Renal cortex interstitium (tissue), 11 donors: ENCODE results near the gene SORBS1. TPM values are rescaled to one million over a fixed set of nuclear protein-coding genes. Genes with fewer than 3 reads are reported as not detected.
A peak's percentile ranks its signal among the peaks of the same experiment; 100 is the strongest.
"Not testable (repeated sequence)": the region's sequence is repeated elsewhere in the genome, so short reads cannot be mapped to it uniquely, and the experiment has no call there.

Experiments used
- DNase-seq, 11 donors: peaks; one replicate each; pipeline ENCODE4 v3.0.0-alpha.2; 2013; ENCODE audit warnings: low read depth in 9 of 11, low spot score in 4 of 11; ENCODE audit errors: extremely low read depth in 1 of 11
- polyA plus RNA-seq, 3 donors: library from polyadenylated mRNA; unstranded; fragments of 120-200 nt; gene quantifications; one replicate each; pipeline ENCODE4 v1.2.1, GENCODE V29; 2013; ENCODE audit not compliant: insufficient read length in 3 of 3

The SORBS1 gene
- polyA plus RNA-seq, 3 donors, result 30.9 to 37.1 (median 35.2) TPM

DNA sequence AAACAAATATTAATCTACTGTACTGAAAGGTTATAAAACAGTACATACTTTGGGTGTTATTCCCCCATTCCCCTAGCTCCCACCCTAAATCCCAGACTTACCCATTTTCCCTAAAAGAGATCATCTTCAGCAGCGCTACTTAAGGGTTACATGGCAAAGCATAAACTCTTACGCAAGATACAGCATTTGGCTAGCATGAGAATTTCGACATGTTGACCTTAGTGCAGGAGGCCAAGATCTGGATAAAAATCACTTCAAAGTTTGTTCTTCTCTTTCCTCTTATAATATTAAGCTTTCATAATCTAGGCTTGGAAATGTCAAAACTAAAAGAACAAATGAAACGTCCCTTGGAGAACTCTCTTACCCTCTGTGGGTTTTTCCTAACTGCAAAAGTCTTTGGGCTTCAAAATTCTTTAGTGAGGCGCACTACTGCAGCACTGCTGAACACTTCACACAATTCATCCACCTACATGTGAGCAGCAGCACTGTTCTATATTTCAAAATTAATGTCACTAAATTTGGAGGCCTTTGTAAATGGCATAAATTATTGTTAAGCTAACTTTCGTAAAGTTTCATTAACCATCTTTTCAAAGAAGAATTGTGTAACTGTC, 210.8 kb downstream of the SORBS1 start:
- no peak for DNase-seq

DNA sequence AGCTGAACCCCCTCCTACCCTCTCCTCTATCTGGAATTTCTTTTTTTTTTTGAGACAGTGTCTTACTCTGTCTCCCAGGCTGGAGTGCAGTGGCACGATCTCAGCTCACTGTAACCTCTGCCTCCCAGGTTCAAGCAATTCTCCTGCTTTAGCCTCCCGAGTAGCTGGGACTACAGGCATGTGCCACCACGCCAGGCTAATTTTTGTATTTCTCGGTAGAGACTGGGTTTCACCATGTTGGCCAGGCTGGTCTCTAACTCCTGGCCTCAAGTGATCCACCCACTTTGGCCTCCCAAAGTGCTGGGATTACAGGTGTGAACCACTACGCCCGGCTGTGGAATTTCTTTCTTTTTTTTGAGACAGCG, 213.8 kb downstream of the SORBS1 start:
- not testable (repeated sequence) for DNase-seq

DNA sequence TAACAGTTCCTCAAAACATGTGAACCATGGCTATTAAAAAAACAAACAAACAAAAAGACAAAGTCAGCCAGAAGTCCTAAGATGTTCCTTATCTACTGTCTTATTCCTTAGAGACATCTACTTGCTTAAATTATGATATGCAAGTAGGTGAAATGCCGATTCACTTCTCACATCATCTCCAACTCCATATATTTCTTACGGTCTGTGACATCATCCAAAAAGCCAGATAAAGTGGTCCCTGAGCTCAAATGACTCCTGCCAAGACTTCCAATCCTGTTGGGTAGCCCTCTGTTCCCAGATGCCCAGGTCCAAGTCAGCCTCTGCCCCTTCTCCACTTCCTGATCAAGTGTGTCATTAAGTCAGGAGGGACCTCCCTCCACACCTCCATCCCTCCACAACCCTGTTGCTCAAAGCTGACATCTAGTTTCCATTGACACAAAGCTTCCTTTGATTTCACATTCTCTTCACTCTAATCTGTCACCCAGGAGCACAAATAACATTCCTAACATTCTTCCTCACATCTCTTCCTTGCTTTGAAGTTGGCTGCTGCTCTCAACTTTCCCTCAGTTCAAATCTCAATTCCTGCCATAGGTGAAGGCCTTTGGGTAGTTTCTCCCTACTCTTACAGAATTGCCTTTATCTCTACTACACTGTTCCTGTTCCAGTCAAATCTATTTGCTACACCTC, 214.3 kb downstream of the SORBS1 start:
- DNase-seq, result no peak

DNA sequence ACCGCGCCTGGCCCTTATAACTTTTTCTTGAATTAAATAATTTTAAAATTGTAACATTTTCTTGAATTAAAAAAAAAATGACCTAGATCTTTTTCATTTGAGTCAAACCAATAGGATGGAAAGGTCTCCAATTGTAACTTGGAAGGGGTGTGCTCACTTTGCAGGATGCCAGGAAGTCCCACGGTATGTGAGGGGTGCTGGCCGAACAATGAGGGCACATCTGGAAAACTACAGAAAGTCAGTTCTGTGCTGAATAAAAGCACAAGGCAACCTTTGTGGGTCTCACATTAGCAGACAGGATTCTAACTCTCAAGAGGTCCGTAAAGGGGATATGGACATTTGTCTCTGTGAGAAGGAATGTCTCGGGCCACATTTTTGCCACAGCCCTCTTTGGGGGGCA, 217.6 kb downstream of the SORBS1 start:
- no peak for DNase-seq

DNA sequence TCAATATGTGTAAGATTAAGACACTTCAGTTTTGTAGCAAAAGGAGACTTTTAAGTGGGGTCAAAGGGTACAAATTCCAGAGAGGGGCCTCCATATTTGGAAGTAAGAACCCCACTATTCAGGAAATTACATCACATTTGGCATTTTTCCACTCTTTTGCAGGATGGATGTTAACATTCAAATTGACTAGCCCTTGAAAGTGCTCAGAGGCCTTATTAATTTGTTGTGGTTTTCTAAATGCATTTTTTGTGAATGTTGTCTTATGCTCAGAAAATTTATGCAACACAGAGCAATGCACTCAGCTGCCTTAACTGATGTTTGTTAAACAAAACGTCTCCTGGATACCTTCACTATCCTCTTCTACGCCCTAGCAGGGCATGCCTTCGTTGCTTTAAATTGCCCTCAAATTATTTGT, 219.4 kb downstream of the SORBS1 start:
- peak in 7 of 11 donors; percentile 41 to 72 (median 66) for DNase-seq

DNA sequence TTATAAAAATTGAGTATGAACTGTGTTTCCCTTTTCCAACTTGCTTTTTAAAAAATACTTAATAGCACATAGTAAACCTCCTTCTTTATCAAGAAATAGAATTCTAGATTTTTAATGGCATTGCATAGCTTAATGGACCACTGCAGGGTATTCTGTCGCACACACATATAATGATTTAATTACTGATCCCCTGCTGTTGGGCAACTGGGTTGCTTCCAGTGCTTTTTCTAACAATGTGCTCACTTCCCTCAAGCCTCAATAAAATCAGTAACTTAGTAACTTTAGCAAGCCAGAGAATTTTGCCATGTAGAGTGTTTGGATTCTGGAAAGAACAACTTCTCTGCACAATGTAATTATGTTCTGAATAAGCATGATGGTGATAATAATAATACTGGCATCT, 221.3 kb downstream of the SORBS1 start:
- no peak for DNase-seq

DNA sequence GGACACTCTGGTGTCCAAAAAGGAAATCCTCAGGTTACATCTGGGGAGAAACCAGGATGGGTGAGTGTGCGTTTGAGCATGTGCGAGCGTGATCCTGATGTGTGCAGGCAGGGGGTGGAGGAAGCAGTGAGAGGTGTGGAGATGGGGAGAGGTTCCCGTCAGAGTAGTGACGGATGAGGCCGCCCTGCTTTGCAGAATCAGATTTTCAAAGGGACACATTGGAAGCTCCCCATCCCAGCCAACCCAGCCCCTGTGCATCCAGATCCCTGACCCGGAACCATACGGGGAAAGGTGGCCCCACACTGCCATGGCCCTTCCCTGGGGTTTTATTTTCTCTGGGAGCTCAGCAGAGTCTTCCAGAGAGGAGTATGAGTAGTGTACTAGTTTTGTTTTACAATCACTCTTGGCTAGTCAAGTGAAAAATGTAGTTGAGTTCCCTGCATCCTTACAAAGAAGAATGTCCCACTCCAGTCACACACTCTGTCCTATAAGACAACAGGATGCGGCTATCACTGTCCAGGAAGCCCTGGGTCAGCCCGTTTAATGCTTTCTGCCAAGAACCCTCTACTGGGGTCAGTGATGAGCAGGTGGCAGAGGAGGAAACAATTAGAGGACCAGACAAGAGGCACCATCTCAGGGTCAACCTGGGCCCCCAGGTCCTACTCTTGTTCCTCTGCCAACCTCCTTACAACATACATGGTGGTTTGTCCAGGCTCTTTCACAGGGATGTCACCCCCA, 223.6 kb downstream of the SORBS1 start:
- no peak for DNase-seq

DNA sequence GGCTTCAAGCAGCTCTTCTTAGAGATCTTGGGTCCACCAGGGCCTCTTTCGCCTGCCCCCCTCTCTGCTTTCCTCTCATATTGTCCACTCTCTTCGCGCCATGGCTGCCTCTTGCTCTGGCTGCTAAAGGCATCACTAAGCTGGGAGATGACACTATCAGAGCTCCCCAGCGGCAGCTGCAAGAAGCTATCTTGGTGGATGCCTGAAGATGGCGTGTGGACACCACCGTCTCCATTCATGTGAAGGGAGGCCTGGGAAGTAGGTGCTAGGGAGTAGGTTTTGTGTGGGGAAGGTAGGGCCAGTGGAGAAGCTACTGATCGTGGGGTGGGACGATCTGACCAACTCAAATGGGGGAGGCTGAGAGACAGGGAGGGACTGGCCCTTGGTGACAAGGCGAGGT, 224.5 kb downstream of the SORBS1 start:
- DNase-seq, result no peak

DNA sequence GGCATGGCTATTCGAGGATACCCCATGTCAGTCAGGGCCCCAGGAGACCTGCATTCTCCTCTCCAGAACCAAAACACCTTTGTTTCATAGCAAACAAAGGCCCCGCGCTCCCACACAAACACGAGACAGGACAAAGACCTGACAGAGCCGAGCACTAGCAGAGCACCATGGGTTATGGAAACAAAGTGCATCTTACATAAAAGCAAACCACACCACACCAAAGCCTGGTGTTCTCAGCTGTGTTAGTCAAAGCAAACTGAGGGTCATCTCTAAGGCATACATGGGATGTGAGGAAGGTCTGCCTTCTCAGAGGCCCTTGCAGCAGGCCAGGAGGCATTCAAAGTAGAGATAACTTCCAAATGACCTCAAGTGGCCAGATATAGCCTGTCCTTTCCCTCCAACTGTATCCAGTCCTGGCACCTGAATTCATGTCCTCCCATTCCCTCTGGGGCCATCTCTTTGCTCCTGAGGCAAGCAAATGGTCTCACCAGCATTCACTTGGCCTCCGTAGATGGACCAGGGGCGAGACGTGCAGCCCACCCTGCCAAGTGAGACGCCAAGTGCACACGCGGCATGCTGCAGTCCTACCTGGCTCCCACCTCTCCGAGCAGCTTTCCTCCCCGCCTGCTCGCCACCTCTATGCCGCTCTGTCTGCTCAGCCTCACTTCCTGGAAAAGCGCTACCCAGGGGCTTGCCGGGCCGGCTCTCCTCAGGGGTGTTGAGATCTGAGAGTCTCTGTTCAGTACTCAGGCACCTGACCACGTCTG, 225.1 kb downstream of the SORBS1 start:
- no peak for DNase-seq

DNA sequence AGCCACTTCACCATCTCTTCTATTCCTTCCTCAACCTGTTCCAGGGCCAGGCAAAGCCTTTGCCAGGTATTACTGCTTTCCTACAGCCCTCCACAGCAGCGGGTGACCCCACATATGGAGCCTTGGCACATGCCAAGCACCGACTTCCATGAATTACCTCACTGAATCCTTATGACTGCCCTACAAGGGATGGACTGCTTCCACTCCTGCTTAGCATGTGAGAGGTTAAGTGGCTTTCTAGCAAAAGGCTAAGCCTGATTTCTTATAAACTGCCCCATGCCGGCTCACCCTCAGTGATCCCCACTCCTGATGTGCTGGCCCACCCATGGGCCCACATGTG, 226.4 kb downstream of the SORBS1 start:
- no peak for DNase-seq

DNA sequence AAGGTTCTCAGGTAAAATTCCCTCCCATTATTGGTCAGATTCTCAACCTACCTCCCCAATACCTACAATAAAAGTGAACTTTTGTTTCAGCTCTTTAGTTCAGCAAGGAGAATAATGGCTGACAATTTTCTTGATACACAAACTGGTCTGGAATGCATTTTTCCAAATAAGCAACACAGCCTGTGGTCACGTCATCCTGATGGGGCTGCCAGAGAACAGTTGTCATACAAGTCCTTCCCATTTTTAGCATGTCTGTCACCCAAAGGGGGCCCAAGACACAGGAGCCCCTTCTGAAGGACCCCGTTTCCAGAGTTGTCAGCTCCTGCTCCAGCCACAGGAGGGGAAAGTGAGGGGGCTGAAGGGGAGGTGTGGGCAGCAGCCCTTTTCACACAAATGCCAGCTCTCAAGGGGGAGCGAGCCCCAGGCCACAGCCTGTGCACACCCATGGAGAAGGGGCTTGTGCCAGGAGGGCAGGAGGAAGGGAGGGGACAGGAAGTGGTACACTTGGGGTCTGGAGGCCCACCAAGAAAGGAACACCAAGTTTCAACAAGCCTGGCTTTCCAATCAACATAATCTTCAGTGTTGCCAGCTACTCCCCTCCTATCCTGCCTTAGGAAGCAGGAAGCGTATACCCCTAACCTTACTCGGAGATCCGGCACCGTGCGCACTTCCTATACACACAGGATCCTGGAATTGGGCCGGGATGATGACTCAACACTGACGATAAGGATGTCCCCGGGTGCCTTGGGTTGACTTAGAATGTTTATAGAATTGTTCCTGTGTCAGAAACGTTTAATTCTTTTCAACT, 227.0 kb downstream of the SORBS1 start:
- DNase-seq, result no peak

DNA sequence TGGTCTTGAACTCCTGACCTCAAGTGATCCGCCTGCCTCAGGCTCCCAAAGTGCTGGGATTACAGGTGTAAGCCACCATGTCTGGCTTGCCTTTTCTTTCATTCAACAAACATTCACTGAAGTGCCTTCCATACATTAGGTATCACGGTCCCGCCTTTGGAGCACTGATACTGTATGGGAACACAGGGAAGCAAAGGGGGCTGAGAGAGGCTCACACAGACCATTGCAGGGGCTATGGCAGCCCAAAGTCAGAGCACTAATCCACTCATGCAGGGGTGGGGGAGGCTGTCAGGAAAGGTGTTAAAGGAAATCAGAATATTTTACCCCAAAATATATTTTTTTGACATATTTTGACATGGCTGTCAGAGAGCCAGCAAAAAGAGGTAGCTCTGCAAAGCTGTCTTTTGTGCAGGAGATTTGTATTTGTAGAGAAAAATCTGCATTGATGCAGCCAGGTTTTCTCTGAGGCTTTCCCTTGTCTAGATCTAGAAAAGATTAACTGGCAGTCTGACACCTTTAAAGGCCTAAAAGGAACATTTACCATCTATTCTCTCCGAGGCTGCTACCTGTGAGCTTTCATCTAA, 228.4 kb downstream of the SORBS1 start:
- no peak for DNase-seq

DNA sequence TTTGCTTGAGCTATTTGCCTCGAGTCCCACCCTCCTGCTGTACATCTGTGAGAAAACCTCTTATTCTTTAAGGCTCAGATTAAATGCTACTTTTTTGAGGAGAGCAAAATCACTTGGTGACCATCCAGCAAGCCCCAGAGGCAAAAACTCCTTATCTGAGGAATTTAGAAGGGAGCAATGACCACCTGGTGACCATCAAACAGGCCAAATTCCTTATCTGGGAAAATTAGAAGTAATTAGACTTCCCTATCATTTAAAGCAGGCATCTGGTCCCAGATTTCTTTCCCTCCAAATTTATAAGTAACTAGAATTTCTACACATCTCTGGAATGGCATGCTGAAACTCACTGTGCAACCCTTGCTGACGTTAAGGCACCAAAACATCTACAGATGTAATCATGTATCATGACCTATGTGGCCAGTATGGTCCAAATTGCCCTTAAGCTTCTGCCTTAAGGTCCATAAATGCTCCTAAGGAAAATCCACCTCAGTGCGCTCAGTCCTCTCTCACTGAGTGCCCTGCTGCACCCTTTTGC, 229.5 kb downstream of the SORBS1 start:
- no peak for DNase-seq

DNA sequence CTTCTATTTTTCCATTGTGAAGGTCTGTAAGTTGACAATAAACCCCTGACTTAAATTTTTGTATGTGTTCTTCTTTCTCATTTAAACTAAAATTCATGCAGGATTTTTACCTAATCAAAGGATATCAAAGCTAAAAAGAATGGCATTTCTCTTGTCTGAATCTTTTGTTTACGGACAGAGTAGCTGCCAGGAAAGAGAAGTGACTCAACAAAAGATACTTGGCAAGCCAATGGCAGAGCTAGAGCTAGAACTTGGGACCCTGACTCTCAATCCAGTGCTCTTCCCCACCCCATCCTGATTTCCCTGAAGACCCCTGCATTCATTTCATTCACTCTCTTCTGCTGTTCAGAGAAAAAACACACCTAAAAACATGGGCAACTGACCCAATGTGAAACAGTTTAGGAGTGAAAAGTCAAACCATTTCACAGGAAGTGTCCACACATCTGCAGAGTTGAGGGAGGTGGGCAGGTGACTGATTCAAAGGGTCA, 230.2 kb downstream of the SORBS1 start:
- no peak for DNase-seq

DNA sequence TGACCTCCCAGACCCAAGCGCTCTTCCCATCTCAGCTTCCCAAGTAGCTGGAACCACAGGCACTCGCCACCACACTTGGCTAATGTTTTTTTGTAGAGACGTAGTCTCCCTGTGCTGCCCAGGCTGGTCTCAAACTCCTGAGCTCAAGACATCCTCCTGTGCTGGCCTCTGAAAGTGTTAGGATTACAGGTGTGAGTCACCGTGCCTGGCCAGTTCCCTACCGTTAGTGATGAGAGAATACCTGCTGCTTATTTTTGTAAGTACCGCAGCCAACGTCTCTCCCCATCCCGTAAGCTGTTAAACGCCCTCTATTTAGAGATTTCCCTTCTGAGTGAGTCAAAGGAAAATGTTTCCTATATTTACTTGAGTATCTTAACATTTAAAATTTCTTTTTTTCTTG, 231.9 kb downstream of the SORBS1 start:
- DNase-seq, result no peak

DNA sequence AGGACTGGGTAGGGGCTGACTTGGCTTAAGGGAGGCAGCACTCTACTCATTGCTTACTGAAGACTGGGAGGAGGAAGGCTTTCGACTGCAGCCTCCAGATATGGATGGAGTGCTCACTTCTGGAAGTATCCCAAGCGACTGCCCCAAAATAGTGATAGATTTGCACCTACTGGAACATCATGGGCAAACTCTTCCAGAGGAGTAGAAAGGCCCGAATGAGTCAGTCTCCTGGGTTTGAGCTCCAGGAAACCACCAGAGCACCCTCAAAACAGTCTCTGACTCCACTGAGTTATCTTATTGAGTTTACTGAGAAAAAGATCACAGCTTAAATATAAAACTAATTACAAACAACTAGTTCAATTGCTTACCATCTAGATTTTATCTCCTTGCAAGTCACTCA, 233.2 kb downstream of the SORBS1 start:
- no peak for DNase-seq

DNA sequence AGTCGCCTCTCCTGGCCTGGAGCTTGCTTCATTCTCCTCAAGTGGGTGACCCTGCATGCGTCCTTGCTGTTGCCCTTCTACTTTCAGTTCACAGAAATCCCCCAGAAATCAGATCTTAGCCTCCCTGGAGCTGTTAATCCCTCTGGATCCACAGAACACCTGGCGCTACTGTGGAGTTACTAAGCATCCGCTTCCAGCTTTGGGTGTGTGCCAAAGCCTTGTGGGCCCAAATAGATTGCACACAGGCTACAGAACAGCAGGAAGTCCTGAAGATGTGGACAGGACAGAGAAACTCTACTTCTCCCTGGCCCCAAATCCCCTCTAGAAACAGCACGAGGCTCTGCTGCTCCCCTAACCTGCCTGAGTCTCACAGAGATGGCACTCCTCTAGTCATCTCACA, 233.8 kb downstream of the SORBS1 start:
- no peak for DNase-seq

DNA sequence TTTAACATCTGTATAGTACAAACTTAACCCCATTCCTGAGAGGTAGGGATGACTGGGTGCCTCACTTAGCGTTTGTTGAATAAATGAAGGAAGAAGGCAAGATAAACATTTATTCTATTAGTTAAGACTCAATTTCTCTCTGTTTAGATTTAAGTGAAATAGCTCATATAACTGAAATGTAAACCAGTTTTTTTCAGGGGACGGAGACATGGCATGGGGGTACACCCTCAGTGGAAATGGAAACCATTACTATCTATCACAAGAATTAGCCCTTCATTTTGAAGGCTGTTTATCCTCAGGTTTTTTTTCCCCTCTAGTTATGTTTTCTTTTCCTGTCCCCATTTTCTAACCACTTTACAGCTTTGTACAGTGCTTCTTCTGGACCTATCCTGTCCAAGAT, 234.8 kb downstream of the SORBS1 start:
- no peak for DNase-seq
